GM03348 (cell line): Measurements from ENCODE around the gene NVL.
"Not testable (repeated sequence)": the region's sequence is repeated elsewhere in the genome, so short reads cannot be mapped to it uniquely, and the experiment has no call there.

Source experiments
- DNase-seq: peaks from one replicate; pipeline ENCODE4 v3.0.0; 2012; ENCODE audit warnings: low spot score

The NVL gene

DNA sequence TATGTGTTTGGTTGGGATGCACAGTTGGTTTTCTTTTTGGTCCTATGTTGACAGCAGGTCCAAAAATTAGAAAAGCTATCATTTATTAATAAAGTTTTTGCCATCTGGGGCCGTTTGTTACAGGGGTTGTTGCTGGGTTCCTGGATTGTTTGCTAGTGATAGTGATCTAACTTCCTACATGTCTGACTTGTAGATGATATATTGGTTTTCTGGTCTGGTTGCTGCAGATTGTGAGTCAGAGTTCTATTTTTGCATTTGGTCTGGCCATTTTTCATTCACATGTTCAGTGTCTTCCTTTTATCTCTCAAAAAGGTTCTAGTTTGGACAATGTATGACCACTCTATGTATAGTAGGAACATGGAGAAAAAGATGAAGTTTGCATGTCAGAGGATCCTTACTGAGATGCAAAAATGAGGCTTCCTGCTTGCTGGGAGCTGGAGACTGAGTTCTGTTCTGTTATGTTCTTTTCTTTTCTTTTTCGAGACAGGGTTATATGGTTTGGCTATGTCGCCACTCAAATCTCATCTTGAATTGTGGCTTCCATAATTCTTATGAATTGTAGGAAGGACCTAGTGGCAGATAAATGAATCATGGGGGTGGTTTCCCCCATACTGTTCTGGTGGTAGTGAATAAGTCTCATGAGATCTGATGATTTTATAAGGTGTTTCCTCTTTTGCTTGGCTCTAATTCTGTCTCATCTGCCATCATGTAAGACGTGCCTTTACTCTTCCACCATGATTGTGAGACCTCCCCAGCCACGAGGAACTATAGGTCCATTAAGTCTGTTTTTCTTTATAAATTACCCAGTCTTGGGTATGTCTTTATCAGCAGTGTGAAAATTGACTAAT, 4.2 kb upstream of the NVL start:
- peak; percentile 46 for DNase-seq

GRCh38 chr1:224333309-224333926, 3.4 kb upstream of the NVL start:
- DNase-seq, result peak; percentile 68

DNA sequence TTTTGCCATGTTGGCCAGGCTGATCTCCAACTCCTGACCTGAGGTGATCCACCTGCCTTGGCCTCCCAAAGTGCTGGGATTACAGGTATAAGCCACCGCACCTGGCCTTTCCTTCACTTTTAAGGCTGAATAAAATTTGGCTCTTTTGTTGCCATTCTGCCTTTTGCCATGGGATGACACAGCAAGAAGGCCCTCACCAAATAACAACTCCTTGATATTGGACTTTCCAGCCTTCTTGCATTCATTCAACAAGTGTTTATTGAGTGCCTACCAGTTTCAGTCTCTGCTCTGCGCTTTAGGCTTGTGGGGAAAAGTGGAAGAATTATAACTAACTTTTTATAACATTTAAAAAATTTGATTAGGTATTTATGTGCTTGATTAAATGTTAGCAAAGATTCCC, 1.9 kb upstream of the NVL start:
- DNase-seq, result no peak

DNA sequence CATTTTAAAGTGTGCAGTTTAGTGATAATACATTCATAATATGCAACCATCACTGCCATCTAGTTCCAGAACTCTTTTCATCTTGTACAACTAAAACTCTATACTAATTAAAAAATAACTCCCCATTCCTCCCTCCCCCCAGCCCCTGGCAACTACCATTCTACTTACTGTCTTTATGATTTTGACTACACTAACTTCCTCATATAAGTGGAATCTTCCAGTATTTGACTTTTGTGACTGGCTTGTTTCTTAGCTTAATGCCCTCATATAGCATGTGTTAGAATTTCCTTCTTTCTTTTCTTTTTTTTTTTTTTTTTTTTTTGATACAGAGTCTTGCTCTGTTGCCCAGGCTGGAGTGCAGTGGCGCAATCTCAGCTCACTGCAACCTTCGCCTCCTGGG, 1.4 kb upstream of the NVL start:
- DNase-seq, result no peak

- DNase-seq, result no peak
These were observed 509 bp downstream of the NVL start for GRCh38 chr1:224329484-224329841.

GRCh38 chr1:224328644-224329043, 1.3 kb downstream of the NVL start:
- DNase-seq, result no peak

DNA sequence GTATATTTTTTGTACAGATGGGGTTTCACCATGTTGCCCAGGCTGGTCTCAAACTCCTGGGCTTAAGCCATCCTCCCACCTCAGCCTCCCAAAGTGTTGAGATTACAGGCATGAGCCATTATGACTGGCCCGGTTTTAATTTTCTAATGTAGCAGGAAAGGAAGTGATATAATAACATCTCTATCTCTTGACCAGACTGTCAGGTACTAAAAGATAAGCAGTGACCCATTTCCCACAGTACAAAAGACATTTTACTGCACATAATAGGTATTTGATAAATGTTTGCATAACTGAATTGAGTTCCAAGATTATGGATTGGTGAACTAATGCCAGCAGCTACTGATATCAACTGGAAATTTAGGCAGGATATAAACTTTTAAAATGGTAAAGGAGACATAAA, 4.0 kb downstream of the NVL start:
- DNase-seq, result no peak

DNA sequence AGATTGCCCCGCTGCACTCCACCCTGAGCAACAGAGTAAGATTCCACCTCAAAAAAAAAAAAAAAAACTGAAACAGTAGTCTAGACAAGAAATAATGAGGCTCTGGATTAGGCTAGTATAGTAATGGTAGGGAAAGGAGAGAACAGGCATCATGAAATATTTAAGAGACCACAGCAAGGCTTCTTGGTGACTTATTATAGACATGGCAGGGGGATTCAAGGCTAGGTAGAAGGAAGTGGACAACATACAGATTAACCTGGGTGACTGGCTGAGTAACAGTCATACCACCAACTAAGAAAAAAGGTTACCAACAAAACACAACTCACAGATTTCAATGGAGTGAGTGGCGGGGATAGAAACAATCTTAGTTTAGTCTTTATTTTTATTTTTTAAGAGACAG, 8.3 kb downstream of the NVL start:
- no peak for DNase-seq

DNA sequence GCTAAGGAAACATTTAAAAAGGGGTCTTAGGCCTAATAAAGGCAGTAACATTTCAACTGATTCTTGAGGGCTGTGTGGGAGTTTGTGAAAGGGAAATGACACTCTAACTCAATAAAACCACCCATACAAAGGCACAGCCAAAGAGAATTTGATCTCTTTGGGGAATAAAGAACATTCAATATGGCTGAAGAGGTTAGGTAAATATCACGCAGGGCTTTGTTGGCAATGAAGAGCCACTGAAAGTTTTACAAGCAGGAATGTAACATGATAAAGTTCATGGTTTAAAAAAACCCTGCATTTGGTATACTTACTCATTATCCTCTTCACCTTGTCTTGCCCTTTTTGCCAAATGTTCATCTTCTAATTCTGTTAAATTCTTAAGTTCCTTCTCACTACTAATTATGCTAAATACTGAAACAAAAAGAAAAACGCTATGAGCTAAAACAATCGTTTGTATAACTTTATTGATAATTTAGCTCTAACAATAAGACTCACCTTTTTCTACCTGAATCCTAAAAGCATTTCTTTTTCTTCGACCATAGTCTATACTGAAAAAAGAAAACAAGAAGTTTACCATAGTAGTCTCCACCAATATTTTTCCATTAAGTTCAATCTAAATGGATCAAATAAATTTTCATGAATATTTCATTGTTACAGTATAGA, 12.5 kb downstream of the NVL start:
- DNase-seq, result no peak

GRCh38 chr1:224312025-224312424, 17.9 kb downstream of the NVL start:
- DNase-seq, result no peak

- DNase-seq, result not testable (repeated sequence)
These were observed 18.5 kb downstream of the NVL start for GRCh38 chr1:224311503-224311902.

GRCh38 chr1:224308064-224308463, 21.9 kb downstream of the NVL start:
- no peak for DNase-seq

DNA sequence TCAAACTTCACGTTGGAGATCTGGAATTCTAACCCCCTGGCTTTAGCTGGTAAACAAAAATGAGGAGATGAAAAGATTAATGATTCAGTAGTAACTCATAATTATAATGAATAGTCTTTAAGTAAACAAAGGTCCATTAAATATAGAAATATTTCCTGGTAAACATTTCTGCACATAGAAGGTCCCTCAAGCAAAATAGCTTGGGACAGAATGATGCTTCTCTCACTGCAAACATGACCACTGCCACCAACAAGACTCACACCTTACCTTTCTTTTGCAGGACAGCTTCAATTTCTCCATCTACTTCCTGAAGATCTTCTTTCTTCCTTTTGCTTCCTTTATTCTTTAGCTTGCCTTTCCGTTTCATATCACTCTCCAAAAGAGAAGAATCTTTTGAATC, 25.2 kb downstream of the NVL start:
- DNase-seq, result no peak

- DNase-seq, result no peak
These were observed 27.0 kb downstream of the NVL start for GRCh38 chr1:224302947-224303346.

- DNase-seq, result no peak
These were observed 28.6 kb downstream of the NVL start for GRCh38 chr1:224301391-224301790.

DNA sequence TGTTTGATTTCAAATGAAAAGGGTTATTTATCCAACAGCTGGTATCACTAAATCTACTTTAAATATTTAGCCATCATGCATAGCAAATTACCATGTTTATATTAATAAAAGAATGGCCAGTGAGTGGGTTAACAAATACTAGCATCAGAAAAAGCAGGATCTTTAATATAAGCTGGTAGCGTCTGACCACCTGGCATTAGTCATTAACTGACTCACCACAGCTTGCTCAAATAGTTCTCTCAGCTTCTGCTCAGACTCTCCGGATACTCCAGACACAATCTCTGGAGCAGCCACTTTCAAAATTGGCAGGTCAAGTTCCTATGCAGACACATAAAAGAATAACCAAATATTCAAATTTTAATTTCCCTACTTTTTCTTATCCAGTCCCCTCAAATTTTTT, 29.6 kb downstream of the NVL start:
- DNase-seq, result peak; percentile 70

DNA sequence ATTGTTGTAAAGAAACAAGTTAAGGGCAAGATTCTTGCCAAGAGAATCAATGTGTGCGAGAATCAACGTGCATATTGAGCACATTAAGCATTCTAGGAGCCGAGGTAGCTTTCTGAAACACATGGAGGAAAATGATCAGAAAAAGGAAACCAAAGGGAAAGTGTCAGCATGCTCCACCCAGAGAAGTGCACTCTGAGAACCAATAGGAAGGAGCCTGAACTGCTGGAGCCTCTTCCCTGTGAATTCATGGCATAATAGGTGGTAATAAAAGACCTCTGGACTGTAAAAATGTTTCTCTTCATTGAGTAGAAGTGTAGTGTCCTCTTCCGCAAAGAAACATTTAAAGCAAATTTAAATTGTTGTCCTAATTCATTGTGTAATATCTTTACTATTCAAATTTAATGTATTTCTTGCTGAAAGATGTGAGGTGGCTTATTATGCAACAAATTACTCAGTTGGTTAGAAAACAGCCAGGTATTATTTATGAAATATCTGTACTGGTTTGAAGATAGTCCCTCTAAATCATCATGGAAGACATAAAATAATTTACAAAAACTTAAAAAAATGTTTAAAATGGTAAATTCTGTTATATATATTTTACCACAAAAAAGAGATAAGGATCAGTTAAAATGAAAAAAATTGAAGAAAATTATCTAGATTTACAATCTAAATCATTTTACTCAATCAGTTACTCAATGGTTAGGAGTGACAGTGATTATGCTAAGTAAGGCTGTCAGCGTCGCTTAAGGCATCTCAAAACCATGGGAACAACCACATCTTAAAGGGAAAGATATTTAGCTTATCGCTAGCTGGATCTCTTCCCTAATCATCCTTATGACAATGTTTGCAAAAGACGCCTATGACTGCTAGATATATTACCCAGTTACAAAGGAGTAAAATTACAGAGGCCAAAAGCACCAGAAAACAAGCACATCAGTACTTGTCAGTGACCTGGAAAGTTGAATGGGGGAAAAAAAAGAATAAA, 31.3 kb downstream of the NVL start:
- no peak for DNase-seq

DNA sequence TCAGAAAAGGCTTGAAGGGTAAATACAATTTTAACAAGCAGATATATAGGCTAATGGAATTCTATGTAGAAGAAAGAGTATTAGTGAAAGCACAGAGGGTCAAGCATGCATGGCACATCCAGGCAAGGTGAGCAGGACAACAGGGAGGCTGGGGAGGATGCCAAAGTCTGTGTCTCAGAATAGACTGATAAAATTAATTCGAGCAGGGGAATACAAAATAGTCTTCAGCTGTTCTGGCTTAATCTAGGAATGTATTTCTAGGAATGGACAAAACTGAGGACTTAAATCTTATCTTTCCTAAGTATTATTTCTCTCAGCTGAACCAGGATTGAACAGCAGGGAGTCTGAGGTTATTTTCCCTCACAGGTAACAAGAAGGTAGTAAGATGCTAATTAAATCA, 35.2 kb downstream of the NVL start:
- no peak for DNase-seq

DNA sequence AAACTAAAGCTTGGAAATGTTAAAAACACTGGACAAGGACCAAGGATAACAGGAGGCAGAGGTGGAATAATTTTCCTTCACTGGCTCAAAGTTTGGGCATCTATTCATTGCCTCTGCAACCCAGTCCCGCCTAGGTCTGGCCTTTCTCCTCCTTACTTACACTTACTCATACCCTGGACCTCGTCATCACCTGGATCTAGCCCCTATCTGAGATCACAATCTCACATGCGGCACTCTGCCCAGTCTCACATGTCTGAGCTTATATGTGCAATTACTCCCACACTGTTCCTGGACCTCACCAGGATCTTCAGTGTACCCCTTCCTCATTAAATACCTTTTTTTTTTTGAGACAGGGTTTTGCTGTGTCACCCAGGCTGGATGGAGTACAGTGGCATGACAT, 37.6 kb downstream of the NVL start:
- DNase-seq, result no peak

DNA sequence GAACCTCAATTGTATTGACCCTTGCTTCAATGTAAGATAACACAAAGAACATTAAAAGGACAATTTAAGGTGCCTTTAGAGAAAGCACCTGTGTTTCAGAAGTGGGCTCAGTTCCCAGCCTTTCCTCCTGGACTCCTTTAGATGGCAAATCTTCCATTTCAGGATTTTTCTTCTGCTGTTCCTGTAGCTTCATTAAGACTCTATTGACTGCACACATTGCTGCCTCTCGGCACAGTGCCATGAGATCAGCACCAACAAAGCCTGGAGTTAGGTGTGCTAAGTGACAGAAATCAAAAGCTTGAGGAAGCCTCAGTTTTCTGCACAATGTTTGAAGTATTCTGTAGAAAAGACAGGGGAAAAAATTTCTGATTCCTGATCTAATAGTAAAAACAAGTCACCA, 40.6 kb downstream of the NVL start:
- DNase-seq, result no peak

- no peak for DNase-seq
These were observed 42.3 kb downstream of the NVL start for GRCh38 chr1:224287714-224288113.

GRCh38 chr1:224282140-224282539, 47.8 kb downstream of the NVL start:
- DNase-seq, result no peak
